Liver (tissue), 3 donors: Measurements from ENCODE around the gene SGK2.

Experiments
- YY1 ChIP-seq: IDR thresholded peaks from 2 replicates; pipeline ENCODE4 v1.6.1; 2016; ENCODE audit warnings: antibody characterized with exemption, mild to moderate bottlenecking
- TF ChIP-seq, protein P1 (sequence below): fragments of 150-350 bp; IDR thresholded peaks from 2 replicates; pipeline ENCODE4 v1.5.1; 2017; ENCODE audit warnings: improper control_type of control experiment, low read depth, low read length; ENCODE audit not compliant: missing input control
- TF ChIP-seq, protein P2 (sequence below): IDR thresholded peaks from 2 replicates; pipeline ENCODE4 v1.6.1; 2016; ENCODE audit warnings: antibody characterized with exemption
- TF ChIP-seq, protein P3 (sequence below): IDR thresholded peaks from 2 replicates; pipeline ENCODE4 v1.6.1; 2016; ENCODE audit warnings: antibody characterized with exemption
- donor health status: healthy.
- donor health status: healthy.

DNA sequence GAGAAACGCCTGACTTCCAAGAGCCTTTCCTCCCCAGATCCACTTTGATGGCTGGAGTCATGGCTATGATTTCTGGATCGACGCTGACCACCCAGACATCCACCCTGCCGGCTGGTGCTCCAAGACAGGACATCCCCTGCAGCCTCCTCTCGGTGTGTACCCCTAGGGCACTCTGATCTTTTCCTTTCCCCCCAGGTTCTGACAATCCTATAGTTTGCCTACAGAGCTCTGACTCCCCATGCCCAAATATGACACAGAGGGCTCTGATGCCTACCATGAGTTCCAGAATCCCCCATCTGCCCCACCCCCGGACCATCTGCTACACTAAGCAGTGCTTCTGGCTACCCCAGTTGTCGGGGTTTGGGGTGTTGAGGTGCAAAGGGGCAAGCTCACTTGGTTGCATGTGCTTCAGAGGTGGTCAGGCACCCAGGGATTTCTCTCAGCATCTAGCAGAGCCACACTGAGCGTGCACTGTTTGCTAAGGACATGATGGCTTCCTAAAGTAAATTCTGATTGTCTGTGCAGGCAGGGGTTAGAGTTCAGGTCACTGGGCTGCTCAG is 24.0 kb upstream of the SGK2 start:
- TF ChIP-seq, protein P1, sequence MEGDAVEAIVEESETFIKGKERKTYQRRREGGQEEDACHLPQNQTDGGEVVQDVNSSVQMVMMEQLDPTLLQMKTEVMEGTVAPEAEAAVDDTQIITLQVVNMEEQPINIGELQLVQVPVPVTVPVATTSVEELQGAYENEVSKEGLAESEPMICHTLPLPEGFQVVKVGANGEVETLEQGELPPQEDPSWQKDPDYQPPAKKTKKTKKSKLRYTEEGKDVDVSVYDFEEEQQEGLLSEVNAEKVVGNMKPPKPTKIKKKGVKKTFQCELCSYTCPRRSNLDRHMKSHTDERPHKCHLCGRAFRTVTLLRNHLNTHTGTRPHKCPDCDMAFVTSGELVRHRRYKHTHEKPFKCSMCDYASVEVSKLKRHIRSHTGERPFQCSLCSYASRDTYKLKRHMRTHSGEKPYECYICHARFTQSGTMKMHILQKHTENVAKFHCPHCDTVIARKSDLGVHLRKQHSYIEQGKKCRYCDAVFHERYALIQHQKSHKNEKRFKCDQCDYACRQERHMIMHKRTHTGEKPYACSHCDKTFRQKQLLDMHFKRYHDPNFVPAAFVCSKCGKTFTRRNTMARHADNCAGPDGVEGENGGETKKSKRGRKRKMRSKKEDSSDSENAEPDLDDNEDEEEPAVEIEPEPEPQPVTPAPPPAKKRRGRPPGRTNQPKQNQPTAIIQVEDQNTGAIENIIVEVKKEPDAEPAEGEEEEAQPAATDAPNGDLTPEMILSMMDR: no peak
- TF ChIP-seq YY1: no peak
- TF ChIP-seq, protein P2, sequence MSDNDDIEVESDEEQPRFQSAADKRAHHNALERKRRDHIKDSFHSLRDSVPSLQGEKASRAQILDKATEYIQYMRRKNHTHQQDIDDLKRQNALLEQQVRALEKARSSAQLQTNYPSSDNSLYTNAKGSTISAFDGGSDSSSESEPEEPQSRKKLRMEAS: no peak
- TF ChIP-seq, protein P3, sequence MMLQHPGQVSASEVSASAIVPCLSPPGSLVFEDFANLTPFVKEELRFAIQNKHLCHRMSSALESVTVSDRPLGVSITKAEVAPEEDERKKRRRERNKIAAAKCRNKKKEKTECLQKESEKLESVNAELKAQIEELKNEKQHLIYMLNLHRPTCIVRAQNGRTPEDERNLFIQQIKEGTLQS: no peak
